H1 (cell line): ENCODE data around the gene MYLK. TPM values are rescaled to one million over a fixed set of nuclear protein-coding genes. Genes with fewer than 3 reads are reported as not detected.

Experiments
- CBX8 ChIP-seq: fragments of 300-800, 300-1000 bp; sonication (generic); IDR thresholded peaks from 2 replicates; pipeline ENCODE4 v1.7.1; 2016; ENCODE audit warnings: low read depth, low read length, borderline replicate concordance
- EP300 ChIP-seq, 2 experiments: IDR thresholded peaks; 1 replicate in 1 of 2; 2 replicates in 1 of 2; pipeline ENCODE4 v1.6.1; 2011 to 2012; ENCODE audit warnings: low read depth in 2 of 2, low read length in 2 of 2, mild to moderate bottlenecking in 2 of 2, borderline replicate concordance in 1 of 2, inconsistent platforms in 1 of 2, moderate library complexity in 1 of 2
- MAFK ChIP-seq: IDR thresholded peaks from 2 replicates; pipeline ENCODE4 v1.6.1; 2012; ENCODE audit warnings: low read depth, mild to moderate bottlenecking, improper control_type of control experiment, low read length
- SP4 ChIP-seq: IDR thresholded peaks from 2 replicates; pipeline ENCODE4 v1.6.1; 2012; ENCODE audit warnings: low read length, inconsistent platforms
- SUZ12 ChIP-seq: fragments of 200-600 bp; sonication (generic); IDR thresholded peaks from 2 replicates; pipeline ENCODE4 v1.6.1; 2012; ENCODE audit warnings: mild to moderate bottlenecking, inconsistent platforms, low read length, moderate library complexity, mixed read lengths
- polyA plus RNA-seq, 7 experiments: library from polyadenylated mRNA; depleted of rRNA in 3 of 7; stranded (reverse) in 5 of 7; unstranded in 2 of 7; fragments of >200 nt in 5 of 7; fragments of 200-250 nt in 2 of 7; gene quantifications; 1 replicate in 5 of 7; 2 replicates in 1 of 7; 4 replicates in 1 of 7; pipeline versions ENCODE4 v1.2.1 to v1.2.3, GENCODE V29; 2011 to 2013; ENCODE audit warnings: missing spikeins in 2 of 7, mixed read lengths in 2 of 7
- total RNA-seq: library from RNA; stranded (reverse); fragmentation: NEBNext Ultra II Directional; extraction: Animal tissue kit (Norgen Biotek cat#: 25700); gene quantifications from 2 replicates; pipeline ENCODE4 v1.2.1, GENCODE V29; 2021
- TF ChIP-seq, protein P1 (sequence below), 3 experiments: IDR thresholded peaks; 1 replicate in 2 of 3; 2 replicates in 1 of 3; pipeline versions ENCODE4 v1.5.1 to v1.6.1; 2011; ENCODE audit warnings: low read length in 3 of 3, mild to moderate bottlenecking in 3 of 3, inconsistent platforms in 2 of 3, low read depth in 1 of 3, moderate library complexity in 1 of 3; ENCODE audit not compliant: insufficient read depth in 1 of 3; ENCODE audit errors: control extremely low read depth in 1 of 3

MYLK gene
- total and polyA plus RNA-seq, 2 of the 8 experiments (the other 6 are each of a cell fraction or from before 2014, with no cell fraction given) = 11.6 to 21.3 TPM

DNA sequence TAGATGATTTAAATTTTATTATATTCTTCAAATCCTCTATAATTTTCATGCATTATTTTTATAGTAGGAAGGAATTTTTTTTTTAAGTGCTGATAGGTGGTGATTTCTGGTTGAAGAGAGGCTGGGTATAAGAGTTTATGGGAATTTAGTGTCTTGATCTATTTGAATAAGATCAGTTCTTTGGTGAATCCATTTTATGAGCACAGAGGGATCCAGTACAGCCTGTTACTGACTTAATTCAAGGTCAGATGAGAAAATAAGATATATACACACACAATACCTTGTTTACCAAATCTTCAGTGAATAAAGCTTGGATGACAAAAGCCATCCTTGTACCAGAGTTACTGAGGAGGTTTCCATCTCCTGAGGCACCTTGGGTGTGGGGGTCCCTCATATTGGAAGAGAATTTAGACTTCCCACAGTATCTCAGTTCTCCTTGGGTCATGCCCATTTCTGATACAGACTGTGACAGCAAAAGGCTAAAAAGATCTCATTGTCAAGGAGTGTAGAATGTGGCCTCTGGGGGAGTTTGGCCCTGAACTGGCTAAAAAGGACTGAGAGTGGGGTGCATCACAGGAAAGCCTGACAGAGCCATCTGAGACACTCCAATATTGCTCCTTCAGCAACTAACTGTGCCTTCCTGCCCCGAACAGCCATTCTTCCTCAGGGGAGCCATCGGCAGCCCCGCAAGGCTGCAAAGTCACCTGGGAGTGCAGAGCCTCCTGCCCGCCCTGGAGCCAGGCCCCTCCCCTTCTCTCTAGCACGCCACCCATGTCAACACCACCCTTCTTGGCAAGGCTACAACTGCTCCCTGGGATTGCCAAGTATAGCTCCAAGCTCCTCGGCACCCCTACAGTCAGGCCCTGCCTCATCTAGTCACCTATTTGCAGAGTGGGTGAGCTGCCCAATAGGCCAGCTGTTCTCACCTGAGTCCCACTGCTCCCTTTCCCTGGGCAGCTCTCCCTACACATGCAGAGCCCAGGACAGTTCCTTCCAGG lies 256.2 kb downstream of the MYLK start (continued):
- TF ChIP-seq, protein P1, sequence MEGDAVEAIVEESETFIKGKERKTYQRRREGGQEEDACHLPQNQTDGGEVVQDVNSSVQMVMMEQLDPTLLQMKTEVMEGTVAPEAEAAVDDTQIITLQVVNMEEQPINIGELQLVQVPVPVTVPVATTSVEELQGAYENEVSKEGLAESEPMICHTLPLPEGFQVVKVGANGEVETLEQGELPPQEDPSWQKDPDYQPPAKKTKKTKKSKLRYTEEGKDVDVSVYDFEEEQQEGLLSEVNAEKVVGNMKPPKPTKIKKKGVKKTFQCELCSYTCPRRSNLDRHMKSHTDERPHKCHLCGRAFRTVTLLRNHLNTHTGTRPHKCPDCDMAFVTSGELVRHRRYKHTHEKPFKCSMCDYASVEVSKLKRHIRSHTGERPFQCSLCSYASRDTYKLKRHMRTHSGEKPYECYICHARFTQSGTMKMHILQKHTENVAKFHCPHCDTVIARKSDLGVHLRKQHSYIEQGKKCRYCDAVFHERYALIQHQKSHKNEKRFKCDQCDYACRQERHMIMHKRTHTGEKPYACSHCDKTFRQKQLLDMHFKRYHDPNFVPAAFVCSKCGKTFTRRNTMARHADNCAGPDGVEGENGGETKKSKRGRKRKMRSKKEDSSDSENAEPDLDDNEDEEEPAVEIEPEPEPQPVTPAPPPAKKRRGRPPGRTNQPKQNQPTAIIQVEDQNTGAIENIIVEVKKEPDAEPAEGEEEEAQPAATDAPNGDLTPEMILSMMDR (IDR thresholded peaks at IDR 0.05; ENCODE audit: control extremely low read depth in 1 of 3, insufficient read depth in 1 of 3, low read depth in 1 of 3, low read length in 3 of 3) = no peak
- TF ChIP-seq SUZ12 (no peak), SP4 (no peak), EP300 (IDR thresholded peaks at IDR 0.05; ENCODE audit: borderline replicate concordance in 1 of 2, low read depth in 2 of 2, low read length in 2 of 2) (no peak), CBX8 (no peak), MAFK (no peak)
